Loucy (cell line): Measurements from ENCODE around the gene MOB1A.

Source experiments
- H2AFZ ChIP-seq: fragments of 200-600 bp; sonication (generic); 2 replicates; pipeline ENCODE4 v1.6.0; 2016; ENCODE audit warnings: antibody characterized with exemption, mild to moderate bottlenecking, low read length, moderate library complexity
- H3F3A ChIP-seq: fragments of 200-600 bp; 2 replicates; pipeline ENCODE4 v1.6.0; 2016; ENCODE audit warnings: antibody characterized with exemption, low read depth, mild to moderate bottlenecking
- H3K27me3 ChIP-seq: fragments of 200-600 bp; sonication (generic); 2 replicates; pipeline ENCODE4 v1.6.1; 2014; ENCODE audit warnings: low read length, mild to moderate bottlenecking; ENCODE audit not compliant: insufficient read depth, poor library complexity, severe bottlenecking
- H3K36me3 ChIP-seq: fragments of 200-600 bp; sonication (generic); 2 replicates; pipeline ENCODE4 v1.6.1; 2016; ENCODE audit warnings: low read length; ENCODE audit not compliant: insufficient read depth
- H3K4me1 ChIP-seq: fragments of 200-600 bp; sonication (generic); 2 replicates; pipeline ENCODE4 v1.5.1; 2014; ENCODE audit warnings: low read length, mild to moderate bottlenecking; ENCODE audit not compliant: insufficient read depth, poor library complexity, severe bottlenecking
- H3K4me2 ChIP-seq: fragments of 200-600 bp; sonication (generic); 2 replicates; pipeline ENCODE4 v1.6.0; 2014; ENCODE audit warnings: antibody characterized with exemption, low read length, low read depth, mild to moderate bottlenecking; ENCODE audit not compliant: poor library complexity, severe bottlenecking
- H3K4me3 ChIP-seq: fragments of 200-600 bp; sonication (generic); 2 replicates; pipeline ENCODE4 v1.5.1; 2014; ENCODE audit warnings: low read length, mild to moderate bottlenecking, mixed read lengths; ENCODE audit not compliant: poor library complexity, severe bottlenecking
- H3K79me2 ChIP-seq: fragments of 200-600 bp; sonication (generic); 2 replicates; pipeline ENCODE4 v1.6.1; 2014; ENCODE audit warnings: low read length; ENCODE audit not compliant: insufficient read depth
- H3K9ac ChIP-seq: fragments of 200-600 bp; sonication (generic); 2 replicates; pipeline ENCODE4 v1.6.0; 2014; ENCODE audit warnings: mild to moderate bottlenecking, low read depth, low read length, moderate library complexity; ENCODE audit not compliant: poor library complexity, severe bottlenecking
- H3K9me2 ChIP-seq: fragments of 200-600 bp; sonication (generic); replicated peaks from 2 replicates; pipeline ENCODE4 v1.6.1; 2016; ENCODE audit warnings: low read depth, low read length, mixed read lengths
- H3K9me3 ChIP-seq: fragments of 200-600 bp; sonication (generic); 2 replicates; pipeline ENCODE4 v1.6.1; 2014; ENCODE audit warnings: mild to moderate bottlenecking, antibody characterized with exemption, low read length, low read depth; ENCODE audit not compliant: insufficient read depth
- H4K20me1 ChIP-seq: fragments of 200-600 bp; sonication (generic); 2 replicates; pipeline ENCODE4 v1.6.0; 2014; ENCODE audit warnings: antibody characterized with exemption, low read length, mild to moderate bottlenecking; ENCODE audit not compliant: insufficient read depth, poor library complexity, severe bottlenecking
- CTCF ChIP-seq: fragments of 200-600 bp; sonication (generic); conservative IDR thresholded peaks from 2 replicates; pipeline ENCODE4 v1.5.1; 2014; ENCODE audit warnings: mild to moderate bottlenecking, antibody characterized with exemption, low read length
- EZH2phosphoT487 ChIP-seq: fragments of 200-600 bp; IDR thresholded peaks from 2 replicates; pipeline ENCODE4 v1.6.1; 2018; ENCODE audit warnings: antibody characterized with exemption, mild to moderate bottlenecking, moderate library complexity, borderline replicate concordance

The MOB1A gene

GRCh38 chr2:74199275-74199701 lies 20.6 kb upstream of the MOB1A start:
- peaks cover 48% of the 10 kb centered on the region for H4K20me1 ChIP-seq
- peak overlapping the region; percentile 90 for H3K4me3 ChIP-seq
- no peaks in the 10 kb centered on the region for H3K27me3 ChIP-seq
- H3F3A ChIP-seq: no peaks in the 10 kb centered on the region
- H3K9ac ChIP-seq: peak overlapping the region; percentile 99
- peaks cover 53% of the 10 kb centered on the region for H3K79me2 ChIP-seq
- TF ChIP-seq EZH2phosphoT487: no peak
- no peak for TF ChIP-seq CTCF
- peak overlapping the region; percentile 94 for H3K4me2 ChIP-seq
- no peak overlapping the region for H2AFZ ChIP-seq
- no peaks in the 10 kb centered on the region for H3K36me3 ChIP-seq
- no peaks in the 10 kb centered on the region for H3K9me3 ChIP-seq
- H3K4me1 ChIP-seq: peaks cover 49% of the 10 kb centered on the region
- no peaks in the 10 kb centered on the region for H3K9me2 ChIP-seq

GRCh38 chr2:74198461-74199274 lies 20.0 kb upstream of the MOB1A start, which contains the start of gene MTHFD2:
Gene MTHFD2, plus strand, starts transcription at chr2:74198615. Its CDS starts 27 bp downstream, at chr2:74198642.
- peaks cover 47% of the 10 kb centered on the region for H3K79me2 ChIP-seq
- TF ChIP-seq CTCF (peak; percentile 65), EZH2phosphoT487 (no peak)

GRCh38 chr2:74198023-74198460 lies 19.4 kb upstream of the MOB1A start:
- Histone ChIP-seq H3K27me3 (no peaks in the 10 kb centered on the region), H3K9me2 (no peaks in the 10 kb centered on the region), H3K4me3 (peak overlapping the region; percentile 90), H3K4me1 (peaks cover 40% of the 10 kb centered on the region), H3F3A (no peaks in the 10 kb centered on the region), H3K9me3 (no peaks in the 10 kb centered on the region), H3K36me3 (no peaks in the 10 kb centered on the region), H3K4me2 (peak overlapping the region; percentile 75), H3K9ac (peak overlapping the region; percentile 36), H2AFZ (peak overlapping the region; percentile 61; the same call in 1 of the 2 replicates), H3K79me2 (peaks cover 41% of the 10 kb centered on the region), H4K20me1 (peaks cover 39% of the 10 kb centered on the region)
- TF ChIP-seq EZH2phosphoT487 (no peak), CTCF (no peak)

More at GRCh38 chr2:74198461-74199274, 20.0 kb upstream of the MOB1A start, which contains the start of gene MTHFD2:
- peaks cover 45% of the 10 kb centered on the region for H3K4me1 ChIP-seq
- H3K4me3 ChIP-seq: peak within 1 kb of the TSS; percentile 90
- no peaks in the 10 kb centered on the region for H3K9me2 ChIP-seq
- H3K4me2 ChIP-seq: peak within 1 kb of the TSS; percentile 94
- no peaks in the 10 kb centered on the region for H3K36me3 ChIP-seq
- H3K9me3 ChIP-seq: no peaks in the 10 kb centered on the region
- H4K20me1 ChIP-seq: peaks cover 44% of the 10 kb centered on the region
- no peaks in the 10 kb centered on the region for H3K27me3 ChIP-seq
- H2AFZ ChIP-seq: peak within 1 kb of the TSS; percentile 77
- no peaks in the 10 kb centered on the region for H3F3A ChIP-seq
- H3K9ac ChIP-seq: peak within 1 kb of the TSS; percentile 99
